ENCODE results near the gene ZNF775.
"Not testable (repeated sequence)": the region's sequence is repeated elsewhere in the genome, so short reads cannot be mapped to it uniquely, and the experiment has no call there.

ZNF775 gene

GRCh38 chr7:150383710-150384397, 4.7 kb downstream of the ZNF775 start:
- DNase-seq = no peak

GRCh38 chr7:150384406-150385301, 5.5 kb downstream of the ZNF775 start:
- no peak for DNase-seq

GRCh38 chr7:150385302-150385723, 6.2 kb downstream of the ZNF775 start:
- DNase-seq = no peak

- DNase-seq = not testable (repeated sequence)
Measured at GRCh38 chr7:150385884-150386283, 6.8 kb downstream of the ZNF775 start.

- no peak for DNase-seq
Measured at GRCh38 chr7:150388306-150388705, 9.2 kb downstream of the ZNF775 start.

- no peak for DNase-seq
Measured at GRCh38 chr7:150388709-150389531, 9.8 kb downstream of the ZNF775 start.

- DNase-seq = no peak
Measured at GRCh38 chr7:150389532-150389816, 10.3 kb downstream of the ZNF775 start.

GRCh38 chr7:150390205-150390604, 11.1 kb downstream of the ZNF775 start:
- DNase-seq = no peak

- DNase-seq = no peak
Measured at GRCh38 chr7:150393325-150393724, 14.2 kb downstream of the ZNF775 start.

GRCh38 chr7:150396426-150396825, 17.3 kb downstream of the ZNF775 start:
- DNase-seq = no peak

GRCh38 chr7:150396851-150397260, 17.7 kb downstream of the ZNF775 start:
- DNase-seq = no peak

GRCh38 chr7:150397346-150398107, 18.4 kb downstream of the ZNF775 start:
- no peak for DNase-seq

GRCh38 chr7:150398108-150398964, 19.2 kb downstream of the ZNF775 start:
- no peak for DNase-seq

GRCh38 chr7:150398965-150399320, 19.8 kb downstream of the ZNF775 start:
- no peak for DNase-seq

- no peak for DNase-seq
Measured at GRCh38 chr7:150399421-150400007, 20.4 kb downstream of the ZNF775 start.

- DNase-seq = no peak
Measured at GRCh38 chr7:150400008-150400787, 21.1 kb downstream of the ZNF775 start.

- DNase-seq = no peak
Measured at GRCh38 chr7:150400788-150401423, 21.8 kb downstream of the ZNF775 start.

- DNase-seq = no peak
Measured at GRCh38 chr7:150401424-150401790, 22.3 kb downstream of the ZNF775 start.

GRCh38 chr7:150401861-150402631, 22.9 kb downstream of the ZNF775 start:
- no peak for DNase-seq
